Hepatocyte (in vitro differentiated cells): ENCODE data around the gene SLC9A1.

Experiments used
- CTCF ChIP-seq: fragments of 200-600 bp; sonication (generic); IDR thresholded peaks from 2 replicates; pipeline ENCODE4 v1.5.1; 2016; ENCODE audit warnings: antibody characterized with exemption, mild to moderate bottlenecking; ENCODE audit not compliant: poor library complexity
- EZH2 ChIP-seq: fragments of 200-600 bp; sonication (generic); IDR thresholded peaks from 2 replicates; pipeline ENCODE4 v1.6.1; 2016; ENCODE audit warnings: antibody characterized with exemption, mild to moderate bottlenecking, borderline replicate concordance

GRCh38 chr1:27129225-27129624 is 25.7 kb downstream of the SLC9A1 start:
- TF ChIP-seq CTCF (no peak), EZH2 (no peak)
